Prostate gland (tissue), 2 donors: Measurements from ENCODE around the gene PATL2. TPM values are rescaled to one million over a fixed set of nuclear protein-coding genes. Genes with fewer than 3 reads are reported as not detected.

Source experiments
- DNase-seq: peaks from one replicate; pipeline ENCODE4 v3.0.0-alpha.2; 2019; ENCODE audit warnings: low spot score
- H3K27ac ChIP-seq, 2 donors: fragments of 200-600 bp; sonication (generic); 2 replicates each; pipeline ENCODE4 v1.5.1; 2017 to 2019
- H3K27me3 ChIP-seq: fragments of 200-600 bp; sonication (generic); replicated peaks from 2 replicates; pipeline ENCODE4 v1.5.1; 2019; ENCODE audit not compliant: insufficient read depth
- H3K36me3 ChIP-seq, 2 donors: fragments of 200-600 bp; sonication (generic); 1 replicate in 1 of 2; 2 replicates in 1 of 2; pipeline versions ENCODE4 v1.5.1 to v1.8.1; 2017 to 2019
- H3K4me1 ChIP-seq: fragments of 200-600 bp; sonication (generic); replicated peaks from 2 replicates; pipeline ENCODE4 v1.5.1; 2019
- H3K4me3 ChIP-seq, 2 donors: fragments of 200-600 bp; sonication (generic); 2 replicates each; pipeline ENCODE4 v1.5.1; 2017 to 2019
- H3K9me3 ChIP-seq: fragments of 200-600 bp; sonication (generic); 2 replicates; pipeline ENCODE4 v1.5.1; 2017
- POLR2A ChIP-seq: fragments of 450-650 bp; IDR thresholded peaks from one replicate; pipeline ENCODE4 v1.6.1; 2016; ENCODE audit warnings: antibody characterized with exemption, mild to moderate bottlenecking
- POLR2AphosphoS5 ChIP-seq: sonication (generic); formaldehyde crosslinking; IDR thresholded peaks from one replicate; pipeline ENCODE4 v1.6.1; 2017; ENCODE audit warnings: antibody characterized with exemption
- WGBS: methylation state at CpG from one replicate; pipeline ENCODE4 v1.1.5; 2018; 5-methylcytosine and 5-hydroxymethylcytosine counted together
- intact Hi-C: fragments of 100-400 bp; cut with DNase I; formaldehyde crosslinking; loops from one replicate; pipeline ENCODE4 v1.14.2; 2022
- total RNA-seq, 2 donors: library from RNA; depleted of rRNA; stranded (reverse); fragments of >200 nt; gene quantifications; one replicate each; pipeline ENCODE4 v1.1.0, GENCODE V29; 2016
- TF ChIP-seq, protein P1 (sequence below), 4 experiments: fragments of 200-600 bp in 2 of 4; fragments of 450-650 bp in 2 of 4; sonication (generic) in 2 of 4; IDR thresholded peaks; 1 replicate in 3 of 4; 2 replicates in 1 of 4; pipeline ENCODE4 v1.5.1; 2016 to 2019; ENCODE audit warnings: antibody characterized with exemption in 4 of 4, mild to moderate bottlenecking in 2 of 4, moderate library complexity in 2 of 4

PATL2 gene
- total RNA-seq, 2 donors from 2014 or later, result 0.77 to 1.2 TPM

- Histone ChIP-seq H3K27ac (no peak overlapping the region), H3K27me3 (no peaks in the 10 kb centered on the region), H3K4me3 (no peak overlapping the region), H3K4me1 (no peaks in the 10 kb centered on the region), H3K36me3 (no peaks in the 10 kb centered on the region), H3K9me3 (no peaks in the 10 kb centered on the region)
- no peak for DNase-seq
- 67% methylated on average over 2 of the region's 2 CpGs for WGBS
- no peak for TF ChIP-seq POLR2A
- no peak for TF ChIP-seq POLR2AphosphoS5
- TF ChIP-seq, protein P1, sequence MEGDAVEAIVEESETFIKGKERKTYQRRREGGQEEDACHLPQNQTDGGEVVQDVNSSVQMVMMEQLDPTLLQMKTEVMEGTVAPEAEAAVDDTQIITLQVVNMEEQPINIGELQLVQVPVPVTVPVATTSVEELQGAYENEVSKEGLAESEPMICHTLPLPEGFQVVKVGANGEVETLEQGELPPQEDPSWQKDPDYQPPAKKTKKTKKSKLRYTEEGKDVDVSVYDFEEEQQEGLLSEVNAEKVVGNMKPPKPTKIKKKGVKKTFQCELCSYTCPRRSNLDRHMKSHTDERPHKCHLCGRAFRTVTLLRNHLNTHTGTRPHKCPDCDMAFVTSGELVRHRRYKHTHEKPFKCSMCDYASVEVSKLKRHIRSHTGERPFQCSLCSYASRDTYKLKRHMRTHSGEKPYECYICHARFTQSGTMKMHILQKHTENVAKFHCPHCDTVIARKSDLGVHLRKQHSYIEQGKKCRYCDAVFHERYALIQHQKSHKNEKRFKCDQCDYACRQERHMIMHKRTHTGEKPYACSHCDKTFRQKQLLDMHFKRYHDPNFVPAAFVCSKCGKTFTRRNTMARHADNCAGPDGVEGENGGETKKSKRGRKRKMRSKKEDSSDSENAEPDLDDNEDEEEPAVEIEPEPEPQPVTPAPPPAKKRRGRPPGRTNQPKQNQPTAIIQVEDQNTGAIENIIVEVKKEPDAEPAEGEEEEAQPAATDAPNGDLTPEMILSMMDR (IDR thresholded peaks at IDR 0.05), result no peak
- intact Hi-C loops, result no loop called here
Measured at GRCh38 chr15:44668921-44669320, 42.2 kb downstream of the PATL2 start.

DNA sequence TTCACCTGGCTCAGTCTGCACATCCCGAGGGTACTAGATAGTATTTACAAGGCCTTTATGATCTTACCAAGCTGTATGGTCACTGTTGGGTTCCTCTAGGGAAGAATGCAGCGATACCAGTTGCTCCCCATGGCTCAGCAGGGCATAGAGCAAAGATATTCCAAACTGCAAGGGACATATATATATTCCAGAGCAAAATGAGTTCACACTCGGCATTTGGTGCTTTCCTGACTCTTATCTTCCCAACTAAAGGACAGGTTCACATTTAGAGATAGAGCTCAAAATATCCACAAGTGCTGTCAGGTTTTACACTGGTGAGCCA, 44.1 kb downstream of the PATL2 start:
- DNase-seq, result no peak
- Histone ChIP-seq H3K9me3 (no peaks in the 10 kb centered on the region), H3K36me3 (no peaks in the 10 kb centered on the region), H3K4me3 (no peak overlapping the region), H3K27ac (no peak overlapping the region), H3K4me1 (no peaks in the 10 kb centered on the region), H3K27me3 (no peaks in the 10 kb centered on the region)
- intact Hi-C loops, result no loop called here
- TF ChIP-seq POLR2AphosphoS5, result no peak
- TF ChIP-seq POLR2A, result no peak
- WGBS, result 63% methylated on average over 3 of the region's 3 CpGs

DNA sequence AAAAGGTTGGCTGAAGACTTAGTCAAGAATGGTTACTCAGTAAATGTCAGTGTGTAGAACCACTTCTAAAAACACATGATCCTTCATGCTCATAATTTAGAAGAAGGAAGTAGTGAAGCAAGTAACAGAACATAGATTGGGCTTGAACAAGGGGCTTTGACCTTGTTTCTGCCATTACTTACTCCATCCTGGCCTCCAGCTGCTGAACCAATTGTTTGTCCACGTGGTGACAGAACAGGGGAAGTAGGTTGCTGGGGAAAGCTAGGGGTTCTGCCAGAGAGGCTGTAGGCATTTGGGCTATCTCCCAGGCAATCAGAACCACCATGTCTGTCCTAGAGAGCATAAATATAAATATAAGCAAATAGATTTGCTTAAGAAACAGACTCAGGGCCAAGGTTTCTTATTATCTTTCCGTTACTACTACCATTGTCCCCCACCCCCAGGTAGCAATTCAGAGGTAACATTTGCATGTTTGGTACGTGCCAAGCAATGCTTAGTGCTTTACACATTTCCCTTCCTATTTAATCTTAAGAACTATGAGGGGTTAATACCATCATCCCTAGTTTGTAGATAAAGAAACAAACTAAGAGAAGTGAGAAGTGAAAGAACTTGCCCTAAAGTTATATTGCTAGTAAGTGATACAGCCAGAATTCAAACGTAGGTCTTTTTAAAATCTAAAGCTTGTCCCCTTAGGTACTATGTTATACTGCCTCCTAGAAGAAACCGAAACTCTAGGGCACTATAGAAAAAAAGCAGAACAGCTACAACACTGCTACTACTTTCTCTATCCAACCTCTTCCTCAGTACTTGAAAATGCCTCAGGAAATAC, 44.7 kb downstream of the PATL2 start:
- WGBS, result 56% methylated on average over 5 of the region's 5 CpGs
- TF ChIP-seq POLR2A (no peak), POLR2AphosphoS5 (no peak)
- TF ChIP-seq, protein P1 (IDR thresholded peaks at IDR 0.05), result no peak
- H3K27ac ChIP-seq, result peak overlapping the region in 1 of 2 donors; percentile 59
- H3K4me1 ChIP-seq, result no peaks in the 10 kb centered on the region
- no peak overlapping the region for H3K4me3 ChIP-seq
- intact Hi-C loops, result no loop called here
- no peaks in the 10 kb centered on the region for H3K27me3 ChIP-seq
- no peaks in the 10 kb centered on the region for H3K36me3 ChIP-seq
- no peak for DNase-seq
- H3K9me3 ChIP-seq, result no peaks in the 10 kb centered on the region

DNA sequence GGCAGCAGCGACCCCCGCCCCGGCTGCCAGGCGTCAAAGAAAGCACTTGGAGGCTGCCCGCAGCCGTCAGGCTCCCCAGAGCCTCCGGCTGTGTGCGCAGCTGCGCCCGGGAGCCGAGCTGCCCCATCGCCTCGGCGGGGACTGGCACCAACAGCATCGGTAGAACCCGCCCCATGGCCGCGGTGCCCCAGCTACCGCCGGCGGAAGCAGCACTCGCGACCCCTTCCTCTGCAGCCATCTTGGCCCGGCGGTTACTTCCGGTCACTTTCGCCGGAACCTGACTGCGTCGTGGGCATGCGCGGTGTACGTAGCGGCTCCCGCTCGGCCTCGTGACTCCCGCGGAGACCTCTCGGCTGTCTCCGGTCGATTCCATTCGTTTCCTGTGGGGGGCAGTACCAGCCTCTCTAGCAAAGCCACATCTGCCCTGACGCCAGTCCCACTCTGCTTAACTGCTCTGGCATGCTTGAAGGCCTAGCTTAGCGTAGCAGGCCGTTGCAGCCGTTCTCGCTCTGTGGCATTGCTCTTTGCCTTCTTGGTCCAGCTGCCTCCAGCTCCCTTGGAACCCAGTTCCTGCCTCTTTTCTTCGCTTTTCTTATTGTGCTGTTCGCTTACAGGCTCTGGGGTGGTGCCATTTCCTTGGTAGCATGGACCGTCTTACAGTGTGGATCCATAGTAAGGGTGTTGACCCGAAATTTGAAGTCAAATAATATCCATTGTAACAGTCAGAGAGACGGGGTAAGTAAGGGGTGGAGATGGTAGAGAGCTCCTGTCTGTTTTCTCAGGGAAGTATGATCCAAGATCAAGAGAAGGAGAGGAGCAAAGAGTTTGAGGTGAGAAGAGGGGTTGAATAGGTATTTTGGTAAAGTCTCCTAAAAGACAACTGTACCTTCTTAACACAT, 47.5 kb downstream of the PATL2 start, which contains the start of gene SPG11:
Gene SPG11 (minus strand): TSS at position 253 of the 899 bp plus-strand sequence. CDS start 15 bp downstream, at position 238.
- Histone ChIP-seq H3K27me3 (no peaks in the 10 kb centered on the region), H3K9me3 (no peaks in the 10 kb centered on the region), H3K27ac (peak within 1 kb of the TSS; percentile 92 to 96), H3K4me3 (peak within 1 kb of the TSS; percentile 91 to 98), H3K36me3 (no peaks in the 10 kb centered on the region), H3K4me1 (no peaks in the 10 kb centered on the region)
- 8% methylated on average over 53 of the region's 53 CpGs for WGBS
- intact Hi-C loops, result loop anchor here (2.0 to 5.0 kb wide), 2 partner anchors 49 to 75 kb away; partner anchors contain the start of genes B2M and PATL2
- TF ChIP-seq POLR2AphosphoS5 (peak; percentile 98), POLR2A (peak; percentile 81)
- TF ChIP-seq, protein P1 (IDR thresholded peaks at IDR 0.05), result peak; percentile 87 to 99 (median 97)
- peak; percentile 96 for DNase-seq
